Keratinocyte (primary cell): ENCODE results near the gene XK. TPM values are rescaled to one million over a fixed set of nuclear protein-coding genes. Genes with fewer than 3 reads are reported as not detected.

ENCODE experiments used
- DNase-seq: peaks from one replicate; pipeline ENCODE4 v3.0.0-alpha.2; 2011; ENCODE audit warnings: low read depth, missing footprints, low spot score
- FAIRE-seq: peaks from 2 replicates; lab custom pipeline; 2011; peaks lifted over from hg19 to GRCh38; lab: Jason Lieb, UNC
- H2AFZ ChIP-seq: 2 replicates; pipeline ENCODE4 v1.6.0; 2012; ENCODE audit warnings: low read length, control low read depth, inconsistent platforms; ENCODE audit not compliant: control insufficient read depth
- H3K27ac ChIP-seq: 2 replicates; pipeline ENCODE4 v1.5.1; 2011; ENCODE audit warnings: low read length; ENCODE audit not compliant: control insufficient read depth, insufficient read depth
- H3K27me3 ChIP-seq: 3 replicates; pipeline ENCODE4 v1.6.0; 2011; ENCODE audit warnings: low read length; ENCODE audit not compliant: control insufficient read depth, insufficient read depth; ENCODE audit errors: extremely low read depth
- H3K36me3 ChIP-seq, 2 experiments: 2 replicates in 1 of 2; 3 replicates in 1 of 2; pipeline ENCODE4 v1.5.1; 2011; ENCODE audit warnings: low read length in 2 of 2, mild to moderate bottlenecking in 1 of 2; ENCODE audit not compliant: control insufficient read depth in 2 of 2, insufficient read depth in 2 of 2; ENCODE audit errors: extremely low read depth in 1 of 2
- H3K4me1 ChIP-seq: 3 replicates; pipeline ENCODE4 v1.5.1; 2011; ENCODE audit warnings: low read length; ENCODE audit not compliant: control insufficient read depth, insufficient read depth; ENCODE audit errors: extremely low read depth
- H3K4me2 ChIP-seq: 3 replicates; pipeline ENCODE4 v1.6.0; 2011; ENCODE audit warnings: low read depth, low read length; ENCODE audit not compliant: control insufficient read depth, insufficient read depth; ENCODE audit errors: extremely low read depth
- H3K4me3 ChIP-seq, 3 experiments: fragments of 200-600 bp in 1 of 3; sonication (generic) in 1 of 3; 2 replicates in 2 of 3; 3 replicates in 1 of 3; pipeline ENCODE4 v1.5.1; 2011 to 2016; ENCODE audit warnings: low read length in 3 of 3, mild to moderate bottlenecking in 3 of 3, control low read depth in 2 of 3, inconsistent platforms in 1 of 3, low read depth in 1 of 3, mixed read lengths in 1 of 3, mixed run types in 1 of 3, moderate library complexity in 1 of 3; ENCODE audit not compliant: control insufficient read depth in 2 of 3, insufficient read depth in 2 of 3; ENCODE audit errors: extremely low read depth in 1 of 3
- H3K79me2 ChIP-seq: 2 replicates; pipeline ENCODE4 v1.6.0; 2012; ENCODE audit warnings: low read length; ENCODE audit not compliant: control insufficient read depth, insufficient read depth
- H3K9ac ChIP-seq: 3 replicates; pipeline ENCODE4 v1.6.0; 2011; ENCODE audit warnings: low read length; ENCODE audit not compliant: control insufficient read depth, insufficient read depth; ENCODE audit errors: extremely low read depth
- H3K9me1 ChIP-seq: 3 replicates; pipeline ENCODE4 v1.6.0; 2011; ENCODE audit warnings: low read length; ENCODE audit not compliant: control insufficient read depth, insufficient read depth; ENCODE audit errors: extremely low read depth
- H3K9me3 ChIP-seq: 2 replicates; pipeline ENCODE4 v1.5.1; 2012; ENCODE audit warnings: low read depth, low read length; ENCODE audit not compliant: control insufficient read depth
- H4K20me1 ChIP-seq: 3 replicates; pipeline ENCODE4 v1.6.0; 2011; ENCODE audit warnings: low read length; ENCODE audit not compliant: control insufficient read depth, insufficient read depth; ENCODE audit errors: extremely low read depth
- CTCF ChIP-seq, 3 experiments: IDR thresholded peaks in 1 of 3; conservative IDR thresholded peaks in 1 of 3; optimal IDR thresholded peaks in 1 of 3; 2 replicates in 2 of 3; 3 replicates in 1 of 3; pipeline versions ENCODE3 to v1.5.1; 2011; ENCODE audit warnings: low read length in 3 of 3, mild to moderate bottlenecking in 3 of 3, moderate library complexity in 2 of 3, control low read depth in 1 of 3, inconsistent platforms in 1 of 3; ENCODE audit not compliant: insufficient read depth in 2 of 3; ENCODE audit errors: extremely low read depth in 1 of 3
- EZH2 ChIP-seq: IDR thresholded peaks from one replicate; pipeline ENCODE4 v1.6.1; 2012; ENCODE audit warnings: inconsistent platforms, mild to moderate bottlenecking, low read length, moderate library complexity
- dilution Hi-C: fragments of 300-500 bp; cut with MboI; formaldehyde crosslinking; loops from one replicate; pipeline ENCODE4 v1.7.0; 2020; ENCODE audit warnings: low sequenced_read_pairs; ENCODE audit not compliant: extremely low pct_ligation_motif_present
- polyA plus RNA-seq, 5 experiments: library from polyadenylated mRNA; depleted of rRNA in 3 of 5; stranded (reverse) in 3 of 5; stranded (forward) in 1 of 5; unstranded in 1 of 5; fragments of >200 nt; gene quantifications; 1 replicate in 1 of 5; 2 replicates in 3 of 5; 3 replicates in 1 of 5; pipeline versions ENCODE4 v1.2.1 to v1.2.3, GENCODE V29; 2011 to 2012; ENCODE audit warnings: missing spikeins in 2 of 5, low read depth in 1 of 5, low replicate concordance in 1 of 5

Gene XK
- polyA plus RNA-seq, 1 donor (not counting 4 experiments of a cell fraction or from before 2014, with no cell fraction given) = 0.17 TPM

GRCh38 chrX:37651921-37652452 lies 33.6 kb upstream of the XK start:
- DNase-seq = no peak
- no peaks in the 10 kb centered on the region for H3K36me3 ChIP-seq
- no peak overlapping the region for H3K4me3 ChIP-seq
- H3K4me2 ChIP-seq = no peak overlapping the region
- FAIRE-seq = no peak
- H4K20me1 ChIP-seq = no peaks in the 10 kb centered on the region
- TF ChIP-seq EZH2 = no peak
- no peak for TF ChIP-seq CTCF (optimal IDR thresholded peaks at IDR 0.05 in 1 of 3, IDR thresholded peaks at IDR 0.05 in 1 of 3, conservative IDR thresholded peaks at IDR 0.05 in 1 of 3; ENCODE audit: extremely low read depth in 1 of 3, insufficient read depth in 2 of 3, low read length in 3 of 3)
- no peaks in the 10 kb centered on the region for H3K27me3 ChIP-seq
- H3K4me1 ChIP-seq = peaks cover 4% of the 10 kb centered on the region
- no peak overlapping the region for H2AFZ ChIP-seq
- H3K9ac ChIP-seq = no peak overlapping the region
- H3K79me2 ChIP-seq = no peaks in the 10 kb centered on the region
- H3K9me3 ChIP-seq = no peaks in the 10 kb centered on the region
- no peak overlapping the region for H3K27ac ChIP-seq
- no peaks in the 10 kb centered on the region for H3K9me1 ChIP-seq
- dilution Hi-C loops = no loop called here

- TF ChIP-seq CTCF (optimal IDR thresholded peaks at IDR 0.05 in 1 of 3, IDR thresholded peaks at IDR 0.05 in 1 of 3, conservative IDR thresholded peaks at IDR 0.05 in 1 of 3; ENCODE audit: extremely low read depth in 1 of 3, insufficient read depth in 2 of 3, low read length in 3 of 3) (no peak), EZH2 (no peak)
- dilution Hi-C loops = no loop called here
- DNase-seq (no peak), FAIRE-seq (no peak)
- H2AFZ ChIP-seq = no peak overlapping the region
- H3K4me2 ChIP-seq = no peak overlapping the region
- no peaks in the 10 kb centered on the region for H3K79me2 ChIP-seq
- no peaks in the 10 kb centered on the region for H3K36me3 ChIP-seq
- no peak overlapping the region for H3K4me3 ChIP-seq
- H3K27ac ChIP-seq = no peak overlapping the region
- H3K27me3 ChIP-seq = no peaks in the 10 kb centered on the region
- H3K9ac ChIP-seq = no peak overlapping the region
- no peaks in the 10 kb centered on the region for H3K9me1 ChIP-seq
- H4K20me1 ChIP-seq = no peaks in the 10 kb centered on the region
- H3K4me1 ChIP-seq = peaks cover 4% of the 10 kb centered on the region
- H3K9me3 ChIP-seq = no peaks in the 10 kb centered on the region
Measured at GRCh38 chrX:37652589-37653231, 32.9 kb upstream of the XK start.
